Stimulated activated CD8-positive, alpha-beta memory T cell treated with anti-CD3 and anti-CD28 coated beads, Interleukin-2, amount 100 ng/mL, for 48 hours (primary cell): ENCODE data around the gene HMGB4.

Source experiments
- DNase-seq, 2 donors: peaks; one replicate each; pipeline ENCODE4 v3.0.0-alpha.2; 2020; ENCODE audit warnings: low read depth in 2 of 2

The HMGB4 gene

GRCh38 chr1:33897092-33897725 lies 33.3 kb downstream of the HMGB4 start:
- DNase-seq, result no peak

GRCh38 chr1:33898406-33898805 lies 34.5 kb downstream of the HMGB4 start:
- DNase-seq, result no peak

GRCh38 chr1:33898881-33899280 lies 35.0 kb downstream of the HMGB4 start:
- no peak for DNase-seq

- no peak for DNase-seq
Observed at GRCh38 chr1:33899746-33900145, 35.9 kb downstream of the HMGB4 start.

- no peak for DNase-seq
Observed at GRCh38 chr1:33902486-33903209, 38.8 kb downstream of the HMGB4 start.

GRCh38 chr1:33903210-33903589 lies 39.3 kb downstream of the HMGB4 start:
- no peak for DNase-seq

- no peak for DNase-seq
Observed at GRCh38 chr1:33905241-33905640, 41.4 kb downstream of the HMGB4 start.

- DNase-seq, result no peak
Observed at GRCh38 chr1:33906156-33906555, 42.3 kb downstream of the HMGB4 start.

GRCh38 chr1:33908324-33908956 lies 44.6 kb downstream of the HMGB4 start:
- no peak for DNase-seq
